H9 (cell line): ENCODE results near the gene BRINP2. TPM values are rescaled to one million over a fixed set of nuclear protein-coding genes. Genes with fewer than 3 reads are reported as not detected.
A peak's percentile ranks its signal among the peaks of the same experiment; 100 is the strongest.

ENCODE experiments used
- DNase-seq: peaks from one replicate; pipeline ENCODE4 v3.0.0-alpha.2; 2017
- H2AFZ ChIP-seq: one replicate; pipeline ENCODE4 v1.6.1; 2013; ENCODE audit warnings: mild to moderate bottlenecking, low read length, control low read depth, moderate library complexity
- H2AK5ac ChIP-seq: 2 replicates; pipeline ENCODE4 v1.6.1; 2013; ENCODE audit warnings: low read length, control low read depth, mixed read lengths; ENCODE audit not compliant: insufficient read length
- H2BK120ac ChIP-seq: one replicate; pipeline ENCODE4 v1.6.1; 2013; ENCODE audit warnings: low read depth, mild to moderate bottlenecking, low read length, control low read depth, inconsistent platforms; ENCODE audit not compliant: poor library complexity, severe bottlenecking
- H2BK12ac ChIP-seq: 2 replicates; pipeline ENCODE4 v1.6.1; 2013; ENCODE audit warnings: low read length, control low read depth, mixed read lengths, low read depth; ENCODE audit not compliant: insufficient read length
- H2BK15ac ChIP-seq: 2 replicates; pipeline ENCODE4 v1.6.1; 2013; ENCODE audit warnings: low read depth, low read length, control low read depth
- H2BK20ac ChIP-seq: one replicate; pipeline ENCODE4 v1.6.1; 2013; ENCODE audit warnings: low read depth, mild to moderate bottlenecking, low read length, control low read depth, inconsistent platforms; ENCODE audit not compliant: poor library complexity, severe bottlenecking
- H2BK5ac ChIP-seq: 2 replicates; pipeline ENCODE4 v1.6.1; 2013; ENCODE audit warnings: low read length, control low read depth, mixed read lengths; ENCODE audit not compliant: insufficient read length
- H3K14ac ChIP-seq: 2 replicates; pipeline ENCODE4 v1.6.1; 2013; ENCODE audit warnings: low read length, control low read depth; ENCODE audit not compliant: insufficient read depth
- H3K18ac ChIP-seq: 2 replicates; pipeline ENCODE4 v1.6.1; 2013; ENCODE audit warnings: low read depth, mild to moderate bottlenecking, mixed read lengths, low read length, control low read depth; ENCODE audit not compliant: insufficient read length
- H3K23ac ChIP-seq: 2 replicates; pipeline ENCODE4 v1.6.1; 2013; ENCODE audit warnings: low read length, control low read depth, mixed read lengths, low read depth; ENCODE audit not compliant: insufficient read length
- H3K23me2 ChIP-seq: 2 replicates; pipeline ENCODE4 v1.6.1; 2013; ENCODE audit warnings: low read depth, mild to moderate bottlenecking, mixed read lengths, low read length, control low read depth; ENCODE audit not compliant: insufficient read length, poor library complexity, severe bottlenecking
- H3K27ac ChIP-seq: 2 replicates; pipeline ENCODE4 v1.5.1; 2013; ENCODE audit warnings: low read length, control low read depth, mixed read lengths, low read depth; ENCODE audit not compliant: insufficient read length
- H3K27me3 ChIP-seq: 2 replicates; pipeline ENCODE4 v1.6.1; 2013; ENCODE audit warnings: low read length, control low read depth, inconsistent platforms; ENCODE audit not compliant: insufficient read depth
- H3K4ac ChIP-seq: 2 replicates; pipeline ENCODE4 v1.6.1; 2013; ENCODE audit warnings: low read depth, mild to moderate bottlenecking, control low read depth, inconsistent platforms, low read length, moderate library complexity
- H3K4me1 ChIP-seq: 2 replicates; pipeline ENCODE4 v1.6.1; 2013; ENCODE audit warnings: low read length, control low read depth, inconsistent platforms; ENCODE audit not compliant: insufficient read depth
- H3K4me2 ChIP-seq: 2 replicates; pipeline ENCODE4 v1.6.1; 2013; ENCODE audit warnings: low read length, control low read depth, mixed read lengths; ENCODE audit not compliant: insufficient read length, insufficient read depth
- H3K56ac ChIP-seq: 2 replicates; pipeline ENCODE4 v1.6.1; 2013; ENCODE audit warnings: low read depth, mild to moderate bottlenecking, mixed read lengths, low read length, control low read depth; ENCODE audit not compliant: insufficient read length
- H3K79me1 ChIP-seq: 2 replicates; pipeline ENCODE4 v1.6.1; 2013; ENCODE audit warnings: low read depth, mild to moderate bottlenecking, moderate library complexity, low read length, control low read depth, inconsistent platforms; ENCODE audit not compliant: insufficient read depth, poor library complexity, severe bottlenecking
- H3K79me2 ChIP-seq: 2 replicates; pipeline ENCODE4 v1.6.1; 2013; ENCODE audit warnings: low read length, control low read depth, inconsistent platforms; ENCODE audit not compliant: insufficient read depth
- H3K9ac ChIP-seq: 2 replicates; pipeline ENCODE4 v1.6.1; 2013; ENCODE audit warnings: low read length, control low read depth, mixed read lengths; ENCODE audit not compliant: insufficient read length; ENCODE audit errors: extremely low read depth
- H3K9me3 ChIP-seq: one replicate; pipeline ENCODE4 v1.6.1; 2013; ENCODE audit warnings: low read depth, low read length, inconsistent platforms; ENCODE audit not compliant: control insufficient read depth
- H3T11ph ChIP-seq: one replicate; pipeline ENCODE4 v1.6.1; 2013; ENCODE audit warnings: mild to moderate bottlenecking, low read length, control low read depth, inconsistent platforms
- H4K20me1 ChIP-seq: one replicate; pipeline ENCODE4 v1.6.1; 2013; ENCODE audit not compliant: control insufficient read depth, insufficient read length, insufficient read depth
- H4K5ac ChIP-seq: 2 replicates; pipeline ENCODE4 v1.6.1; 2013; ENCODE audit warnings: low read depth, mild to moderate bottlenecking, mixed read lengths, low read length, control low read depth; ENCODE audit not compliant: insufficient read length
- H4K8ac ChIP-seq: replicated peaks from 2 replicates; pipeline ENCODE4 v1.6.1; 2013; ENCODE audit warnings: low read length, control low read depth, mixed read lengths, low read depth; ENCODE audit not compliant: insufficient read length
- H4K91ac ChIP-seq: 2 replicates; pipeline ENCODE4 v1.6.1; 2013; ENCODE audit warnings: low read depth, mild to moderate bottlenecking, moderate library complexity, mixed read lengths, low read length, control low read depth; ENCODE audit not compliant: insufficient read length
- H3K27ac Mint-ChIP-seq, 3 experiments: 2 replicates in 2 of 3; 3 replicates in 1 of 3; pipeline ENCODE4 v1.8.0; 2020 to 2021; ENCODE audit warnings: mixed read lengths in 3 of 3, mild to moderate bottlenecking in 1 of 3, moderate library complexity in 1 of 3
- H3K27me3 Mint-ChIP-seq: 2 replicates; pipeline ENCODE4 v1.8.0; 2021; ENCODE audit warnings: low read depth, mild to moderate bottlenecking, moderate library complexity, mixed read lengths
- H3K36me3 Mint-ChIP-seq, 3 experiments: 2 replicates in 2 of 3; 3 replicates in 1 of 3; pipeline ENCODE4 v1.8.0; 2020 to 2021; ENCODE audit warnings: low read depth in 3 of 3, mixed read lengths in 3 of 3; ENCODE audit not compliant: insufficient read depth in 1 of 3
- H3K4me1 Mint-ChIP-seq, 2 experiments: 2 replicates each; pipeline ENCODE4 v1.8.0; 2020; ENCODE audit warnings: mixed read lengths in 2 of 2
- H3K4me3 Mint-ChIP-seq, 2 experiments: 2 replicates in 1 of 2; 3 replicates in 1 of 2; pipeline ENCODE4 v1.8.0; 2020 to 2021; ENCODE audit warnings: mild to moderate bottlenecking in 2 of 2, mixed read lengths in 2 of 2, moderate library complexity in 1 of 2
- H3K9me3 Mint-ChIP-seq, 2 experiments: 2 replicates in 1 of 2; 3 replicates in 1 of 2; pipeline ENCODE4 v1.8.0; 2020; ENCODE audit warnings: mild to moderate bottlenecking in 2 of 2, mixed read lengths in 2 of 2, moderate library complexity in 1 of 2
- CTCF ChIP-seq: fragments of 200-600 bp; sonication (generic); conservative IDR thresholded peaks from 3 replicates; pipeline ENCODE4 v1.8.0; 2021; ENCODE audit warnings: antibody characterized with exemption, mild to moderate bottlenecking
- WGBS: extraction: QIAGEN DNeasy Blood & Tissue Kit; methylation state at CpG from one replicate; pipeline ENCODE4 v1.1.7; 2013; ENCODE audit warnings: missing lambda C conversion rate, low lambda C conversion rate, mixed read lengths; ENCODE audit not compliant: insufficient read length; ENCODE audit errors: extremely low coverage; 5-methylcytosine and 5-hydroxymethylcytosine counted together
- total RNA-seq: library from RNA; stranded (reverse); gene quantifications from 2 replicates; pipeline ENCODE4 v1.2.1, GENCODE V29; 2021

BRINP2 gene
- total RNA-seq, 1 experiment from 2014 or later, result not detected

- Mint-ChIP-seq H3K36me3 (no peaks in the 10 kb centered on the region), H3K27me3 (peaks cover 3% of the 10 kb centered on the region), H3K4me1 (peaks cover 7 to 9% of the 10 kb centered on the region in 2 experiments), H3K9me3 (no peaks in the 10 kb centered on the region), H3K27ac (no peak overlapping the region), H3K4me3 (no peak overlapping the region; a peak in 1 of 5 replicates)
- Histone ChIP-seq H3T11ph (no peak overlapping the region), H3K23ac (no peak overlapping the region), H3K4ac (no peak overlapping the region), H2AK5ac (no peak overlapping the region), H3K4me2 (peak overlapping the region; percentile 81), H3K27ac (no peak overlapping the region), H4K5ac (no peak overlapping the region), H2AFZ (no peak overlapping the region), H3K56ac (no peak overlapping the region), H3K4me1 (peaks cover 2% of the 10 kb centered on the region; the same call in 1 of the 2 replicates), H4K20me1 (no peaks in the 10 kb centered on the region), H2BK5ac (no peak overlapping the region), H3K79me1 (no peaks in the 10 kb centered on the region), H3K9ac (no peak overlapping the region), H2BK15ac (no peak overlapping the region), H3K79me2 (no peaks in the 10 kb centered on the region), H3K27me3 (peaks cover 33% of the 10 kb centered on the region), H3K9me3 (no peaks in the 10 kb centered on the region), H3K18ac (no peak overlapping the region), H4K8ac (no peak overlapping the region), H2BK120ac (no peak overlapping the region), H3K23me2 (peaks cover 4% of the 10 kb centered on the region), H3K14ac (no peak overlapping the region), H2BK12ac (no peak overlapping the region), H2BK20ac (no peak overlapping the region), H4K91ac (no peak overlapping the region)
- no peak for TF ChIP-seq CTCF
- DNase-seq, result no peak
- no CpG with 5 or more reads among the region's 8 CpGs for WGBS
Measured at GRCh38 chr1:177171536-177172123, 872 bp downstream of the BRINP2 start.
